IPS-15b (cell line): ENCODE data around the gene CD80.

Experiments used
- H3K27me3 ChIP-seq: one replicate; pipeline ENCODE4 v1.6.1; 2013; ENCODE audit warnings: low read length; ENCODE audit not compliant: control insufficient read depth, insufficient read depth
- H3K36me3 ChIP-seq: one replicate; pipeline ENCODE4 v1.6.1; 2013; ENCODE audit warnings: low read length; ENCODE audit not compliant: control insufficient read depth, insufficient read depth
- H3K4me1 ChIP-seq: one replicate; pipeline ENCODE4 v1.6.1; 2013; ENCODE audit warnings: mild to moderate bottlenecking, low read length; ENCODE audit not compliant: control insufficient read depth, insufficient read depth
- H3K4me3 ChIP-seq: one replicate; pipeline ENCODE4 v1.5.1; 2013; ENCODE audit warnings: low read depth, low read length
- H3K9ac ChIP-seq: one replicate; pipeline ENCODE4 v1.6.1; 2013; ENCODE audit warnings: low read depth, mild to moderate bottlenecking, low read length
- H3K9me3 ChIP-seq: one replicate; pipeline ENCODE4 v1.6.1; 2013; ENCODE audit warnings: mild to moderate bottlenecking, low read length; ENCODE audit not compliant: control insufficient read depth, insufficient read depth

Gene CD80

GRCh38 chr3:119508172-119508845 is 51.1 kb downstream of the CD80 start:
- Histone ChIP-seq H3K27me3 (no peaks in the 10 kb centered on the region), H3K4me1 (no peaks in the 10 kb centered on the region), H3K9ac (no peak overlapping the region), H3K9me3 (no peaks in the 10 kb centered on the region), H3K4me3 (no peak overlapping the region), H3K36me3 (peaks cover 6% of the 10 kb centered on the region)

- peaks cover 4% of the 10 kb centered on the region for H3K36me3 ChIP-seq
- H3K4me1 ChIP-seq, result no peaks in the 10 kb centered on the region
- H3K4me3 ChIP-seq, result no peak overlapping the region
- no peaks in the 10 kb centered on the region for H3K9me3 ChIP-seq
- no peaks in the 10 kb centered on the region for H3K27me3 ChIP-seq
- H3K9ac ChIP-seq, result no peak overlapping the region
Measured at GRCh38 chr3:119507404-119507803, 52.0 kb downstream of the CD80 start.

- H3K36me3 ChIP-seq, result peaks cover 4% of the 10 kb centered on the region
- no peaks in the 10 kb centered on the region for H3K4me1 ChIP-seq
- H3K9ac ChIP-seq, result no peak overlapping the region
- H3K4me3 ChIP-seq, result no peak overlapping the region
- no peaks in the 10 kb centered on the region for H3K9me3 ChIP-seq
- H3K27me3 ChIP-seq, result no peaks in the 10 kb centered on the region
Measured at GRCh38 chr3:119506631-119507030, 52.8 kb downstream of the CD80 start.

- Histone ChIP-seq H3K9me3 (no peaks in the 10 kb centered on the region), H3K27me3 (no peaks in the 10 kb centered on the region), H3K4me3 (no peak overlapping the region), H3K36me3 (peaks cover 4% of the 10 kb centered on the region), H3K9ac (no peak overlapping the region), H3K4me1 (no peaks in the 10 kb centered on the region)
Measured at GRCh38 chr3:119500901-119501300, 58.5 kb downstream of the CD80 start.

- Histone ChIP-seq H3K4me1 (no peaks in the 10 kb centered on the region), H3K9ac (no peak overlapping the region), H3K4me3 (peak overlapping the region; percentile 10), H3K36me3 (peaks cover 4% of the 10 kb centered on the region), H3K27me3 (no peaks in the 10 kb centered on the region), H3K9me3 (no peaks in the 10 kb centered on the region)
Measured at GRCh38 chr3:119500265-119500664, 59.1 kb downstream of the CD80 start.

GRCh38 chr3:119498186-119499011 is 61.0 kb downstream of the CD80 start, which contains the start of gene TIMMDC1:
TIMMDC1 (plus strand) TSS chr3:119498547; CDS start chr3:119498734, 187 bp downstream.
- Histone ChIP-seq H3K36me3 (no peaks in the 10 kb centered on the region), H3K4me3 (peak within 1 kb of the TSS; percentile 94), H3K4me1 (no peaks in the 10 kb centered on the region), H3K9me3 (no peaks in the 10 kb centered on the region), H3K9ac (peak within 1 kb of the TSS; percentile 82), H3K27me3 (no peaks in the 10 kb centered on the region)

- no peaks in the 10 kb centered on the region for H3K9me3 ChIP-seq
- no peaks in the 10 kb centered on the region for H3K36me3 ChIP-seq
- H3K9ac ChIP-seq, result peak overlapping the region; percentile 82
- H3K4me3 ChIP-seq, result peak overlapping the region; percentile 94
- no peaks in the 10 kb centered on the region for H3K27me3 ChIP-seq
- H3K4me1 ChIP-seq, result no peaks in the 10 kb centered on the region
Measured at GRCh38 chr3:119497820-119498185, 61.6 kb downstream of the CD80 start.

- Histone ChIP-seq H3K9ac (no peak overlapping the region), H3K27me3 (no peaks in the 10 kb centered on the region), H3K36me3 (no peaks in the 10 kb centered on the region), H3K4me1 (no peaks in the 10 kb centered on the region), H3K9me3 (no peaks in the 10 kb centered on the region), H3K4me3 (no peak overlapping the region)
Measured at GRCh38 chr3:119494597-119494996, 64.8 kb downstream of the CD80 start.

GRCh38 chr3:119492810-119493209 is 66.6 kb downstream of the CD80 start:
- no peaks in the 10 kb centered on the region for H3K9me3 ChIP-seq
- H3K9ac ChIP-seq, result no peak overlapping the region
- H3K36me3 ChIP-seq, result no peaks in the 10 kb centered on the region
- H3K4me3 ChIP-seq, result no peak overlapping the region
- no peaks in the 10 kb centered on the region for H3K4me1 ChIP-seq
- H3K27me3 ChIP-seq, result no peaks in the 10 kb centered on the region

GRCh38 chr3:119492128-119492527 is 67.3 kb downstream of the CD80 start:
- Histone ChIP-seq H3K4me3 (no peak overlapping the region), H3K27me3 (no peaks in the 10 kb centered on the region), H3K9me3 (no peaks in the 10 kb centered on the region), H3K36me3 (no peaks in the 10 kb centered on the region), H3K9ac (no peak overlapping the region), H3K4me1 (no peaks in the 10 kb centered on the region)

- H3K27me3 ChIP-seq, result no peaks in the 10 kb centered on the region
- no peak overlapping the region for H3K4me3 ChIP-seq
- peaks cover 6% of the 10 kb centered on the region for H3K36me3 ChIP-seq
- H3K9me3 ChIP-seq, result no peaks in the 10 kb centered on the region
- H3K4me1 ChIP-seq, result no peaks in the 10 kb centered on the region
- no peak overlapping the region for H3K9ac ChIP-seq
Measured at GRCh38 chr3:119490153-119490552, 69.3 kb downstream of the CD80 start.

GRCh38 chr3:119485563-119485962 is 73.9 kb downstream of the CD80 start:
- Histone ChIP-seq H3K9ac (no peak overlapping the region), H3K36me3 (peaks cover 6% of the 10 kb centered on the region), H3K9me3 (no peaks in the 10 kb centered on the region), H3K4me3 (no peak overlapping the region), H3K4me1 (no peaks in the 10 kb centered on the region), H3K27me3 (no peaks in the 10 kb centered on the region)
